HG03571 (cell line): ENCODE data around the gene CMA1.
"Not testable (repeated sequence)": the region's sequence is repeated elsewhere in the genome, so short reads cannot be mapped to it uniquely, and the experiment has no call there.

Source experiments
- ATAC-seq: cut with Tn5 transposase; IDR thresholded peaks from one replicate; pipeline ENCODE4 v1.9.1; 2021; ENCODE audit not compliant: unreplicated experiment

CMA1 gene, protein sequence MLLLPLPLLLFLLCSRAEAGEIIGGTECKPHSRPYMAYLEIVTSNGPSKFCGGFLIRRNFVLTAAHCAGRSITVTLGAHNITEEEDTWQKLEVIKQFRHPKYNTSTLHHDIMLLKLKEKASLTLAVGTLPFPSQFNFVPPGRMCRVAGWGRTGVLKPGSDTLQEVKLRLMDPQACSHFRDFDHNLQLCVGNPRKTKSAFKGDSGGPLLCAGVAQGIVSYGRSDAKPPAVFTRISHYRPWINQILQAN

DNA sequence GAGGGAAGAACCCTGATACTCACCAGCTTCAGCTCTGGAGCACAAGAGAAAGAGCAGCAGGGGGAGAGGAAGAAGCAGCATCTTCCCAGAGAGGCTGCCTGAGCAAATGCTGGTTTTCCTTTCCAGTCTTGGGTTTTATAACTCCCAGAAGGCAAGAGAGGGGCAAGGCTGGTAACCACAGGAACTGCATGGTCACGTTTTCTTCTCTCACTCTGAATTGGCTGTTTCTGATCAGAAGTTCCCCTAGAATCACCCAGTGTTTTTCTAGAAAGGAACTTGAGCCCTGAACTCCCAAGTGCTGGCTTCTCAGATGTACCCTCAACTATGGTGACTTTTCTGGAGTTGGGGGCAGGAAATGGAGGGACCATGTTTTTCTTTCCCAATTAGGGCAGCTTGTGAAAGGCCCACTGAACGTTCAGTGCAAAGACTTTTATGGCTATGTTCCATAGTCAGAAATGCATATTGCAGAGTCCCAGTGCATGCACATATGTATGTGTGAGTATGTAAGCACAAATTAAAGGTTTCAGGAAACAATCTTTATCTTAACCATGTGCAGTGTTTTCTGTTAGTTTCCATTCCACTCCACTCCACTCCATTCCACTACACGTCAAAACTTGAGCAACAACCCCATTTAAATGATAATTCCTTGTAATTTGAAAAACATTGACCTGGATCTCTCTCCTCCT lies at the start of gene CMA1:
Gene CMA1 (minus strand): TSS at position 111 of the 686 bp plus-strand sequence. CDS start 30 bp downstream, at position 81.
- ATAC-seq: no peak

DNA sequence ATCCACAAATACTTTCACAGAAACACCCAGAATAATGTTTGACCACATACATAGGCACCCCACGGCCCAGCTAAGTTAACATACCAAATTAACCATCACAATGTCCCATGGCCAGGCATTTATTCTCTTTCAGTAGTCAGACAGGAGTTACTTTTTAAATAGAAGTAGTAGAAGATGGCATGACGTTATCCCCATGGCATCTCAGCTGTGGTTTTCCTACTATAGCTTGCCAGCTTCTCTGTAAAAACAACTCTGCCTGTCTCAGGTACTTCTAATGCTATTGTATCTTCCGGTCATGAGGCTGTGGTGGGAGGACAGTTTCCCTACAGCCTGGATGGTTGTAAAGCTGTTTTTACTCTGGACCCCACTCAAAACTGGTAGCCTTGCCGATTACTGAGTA lies 48.7 kb upstream of the CMA1 start:
- ATAC-seq: no peak

DNA sequence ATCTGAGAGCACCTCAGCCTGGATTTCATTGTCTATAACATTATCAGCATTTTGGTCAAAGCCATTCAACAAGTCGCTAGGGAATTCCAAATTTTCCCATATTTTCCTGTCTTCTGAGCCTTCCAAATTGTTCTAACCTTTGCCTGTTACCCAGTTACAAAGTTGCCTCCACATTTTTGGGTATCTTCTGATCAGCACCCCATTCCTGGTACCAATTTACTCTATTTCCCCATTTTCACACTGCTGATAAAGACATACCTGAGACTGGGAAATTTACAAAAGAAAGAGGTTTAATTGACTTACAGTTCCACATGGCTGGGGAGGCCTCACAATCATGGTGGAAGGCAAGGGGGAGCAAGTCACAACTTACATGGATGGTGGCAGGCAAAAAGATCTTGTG lies 41.0 kb upstream of the CMA1 start:
- ATAC-seq: not testable (repeated sequence)

DNA sequence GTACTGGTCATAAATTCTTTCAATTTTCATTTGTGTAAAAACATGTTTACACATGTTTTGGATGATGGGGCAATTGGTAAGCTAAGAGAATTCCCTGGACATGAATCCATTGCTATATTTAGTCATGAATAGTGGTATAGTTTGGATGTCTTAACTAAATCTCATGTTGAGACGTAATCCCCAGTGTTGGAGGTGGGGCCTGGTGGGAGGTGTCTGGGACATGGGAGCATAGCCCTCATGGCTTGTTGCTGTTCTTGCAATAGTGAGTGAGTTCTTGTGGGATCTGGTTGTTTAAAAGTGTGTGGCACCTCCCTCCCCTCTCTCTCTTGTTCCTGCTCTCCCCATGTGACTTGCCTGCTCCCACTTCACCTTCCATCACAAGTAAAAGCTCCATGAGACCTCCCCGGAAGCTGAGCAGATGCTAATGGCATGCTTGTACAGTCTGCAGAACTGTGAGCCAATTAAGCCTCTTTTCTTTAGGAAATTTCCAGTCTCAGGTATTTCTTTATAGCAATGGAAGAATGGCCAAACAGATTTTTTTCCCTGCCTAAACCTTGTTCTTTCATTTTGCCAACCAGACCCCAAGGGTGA lies 34.4 kb upstream of the CMA1 start:
- ATAC-seq: no peak

DNA sequence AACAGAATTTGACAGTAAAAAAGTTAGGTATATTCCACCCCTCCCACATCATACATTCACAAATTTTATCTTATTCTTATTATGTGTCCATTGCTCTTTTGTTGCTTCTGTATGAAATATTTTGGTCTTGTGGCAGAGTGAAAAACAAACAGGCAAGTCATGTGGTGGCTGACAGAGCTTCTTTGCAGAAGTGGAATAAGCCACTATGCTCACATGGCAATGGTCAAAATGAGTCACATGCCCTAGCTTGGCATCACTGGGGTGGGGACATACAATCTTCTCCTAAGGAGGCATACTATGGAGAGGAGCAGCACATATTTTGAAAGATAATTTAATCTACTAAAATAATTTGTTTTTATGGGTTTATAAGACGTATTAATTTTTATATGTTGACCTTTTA lies 27.7 kb upstream of the CMA1 start:
- ATAC-seq: no peak

DNA sequence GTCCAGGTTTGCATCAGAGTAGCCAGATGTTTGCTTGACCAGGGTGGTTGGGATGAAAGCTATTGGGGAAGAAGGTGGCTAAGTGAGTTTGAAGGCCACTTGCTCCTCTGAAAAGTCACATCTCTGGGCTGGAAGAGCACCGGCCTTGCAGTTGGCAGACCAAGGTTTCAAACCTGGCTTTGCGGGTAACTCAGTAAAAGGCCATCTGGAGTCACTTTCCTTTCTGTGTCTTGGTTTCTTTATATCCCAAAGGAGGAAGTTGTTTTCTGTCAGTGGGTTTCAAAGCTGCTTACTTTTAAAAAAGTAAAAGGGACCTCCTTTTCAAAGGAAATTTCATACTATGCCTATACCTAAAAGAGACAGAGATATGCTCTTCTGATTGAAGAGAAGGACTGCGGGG lies 26.2 kb upstream of the CMA1 start:
- ATAC-seq: no peak

DNA sequence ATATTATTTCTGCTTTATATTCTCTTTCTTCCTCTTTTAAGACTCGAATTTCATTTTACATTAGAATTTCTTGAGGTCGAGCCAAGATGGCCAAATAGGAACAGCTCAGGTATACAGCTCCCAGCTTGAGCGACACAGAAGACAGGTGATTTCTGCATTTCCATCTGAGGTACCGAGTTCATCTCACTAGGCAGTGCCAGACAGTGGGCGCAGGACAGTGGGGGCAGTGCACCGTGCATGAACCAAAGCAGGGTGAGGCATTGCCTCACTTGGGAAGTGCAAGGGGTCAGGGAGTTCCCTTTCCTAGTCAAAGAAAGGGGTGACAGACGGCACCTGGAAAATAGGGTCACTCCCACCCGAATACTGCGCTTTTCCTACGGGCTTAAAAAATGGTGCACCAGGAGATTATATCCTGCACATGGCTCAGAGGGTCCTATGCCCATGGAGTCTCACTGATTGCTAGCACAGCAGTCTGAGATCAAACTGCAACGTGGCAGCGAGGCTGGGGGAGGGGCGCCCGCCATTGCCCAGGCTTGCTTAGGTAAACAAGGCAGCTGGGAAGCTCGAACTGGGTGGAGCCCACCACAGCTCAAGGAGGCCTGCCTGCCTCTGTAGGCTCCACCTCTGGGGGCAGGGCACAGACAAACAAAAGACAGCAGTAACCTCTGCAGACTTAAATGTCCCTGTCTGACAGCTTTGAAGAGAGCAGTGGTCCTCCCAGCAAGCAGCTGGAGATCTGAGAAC lies 18.0 kb upstream of the CMA1 start:
- ATAC-seq: not testable (repeated sequence)

DNA sequence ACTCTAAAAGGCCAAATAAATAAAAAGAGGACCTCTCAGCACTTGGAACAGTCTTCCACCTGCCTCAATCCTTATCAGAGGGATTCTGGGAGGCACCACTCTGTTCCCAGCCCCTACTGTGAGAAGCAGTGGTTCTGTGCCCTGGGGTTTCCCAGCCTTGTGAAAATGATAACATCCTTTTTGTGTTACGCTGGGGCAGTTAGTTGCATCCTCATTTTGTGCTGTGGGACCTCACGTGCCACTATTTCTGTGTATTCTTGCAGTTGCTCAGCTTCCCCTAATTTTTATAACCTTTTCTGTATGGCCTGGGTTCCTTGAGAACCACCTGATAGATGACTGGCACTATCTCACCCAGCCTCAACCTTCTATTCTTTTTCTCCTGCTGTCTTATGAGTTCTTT lies 10.8 kb upstream of the CMA1 start:
- no peak for ATAC-seq

DNA sequence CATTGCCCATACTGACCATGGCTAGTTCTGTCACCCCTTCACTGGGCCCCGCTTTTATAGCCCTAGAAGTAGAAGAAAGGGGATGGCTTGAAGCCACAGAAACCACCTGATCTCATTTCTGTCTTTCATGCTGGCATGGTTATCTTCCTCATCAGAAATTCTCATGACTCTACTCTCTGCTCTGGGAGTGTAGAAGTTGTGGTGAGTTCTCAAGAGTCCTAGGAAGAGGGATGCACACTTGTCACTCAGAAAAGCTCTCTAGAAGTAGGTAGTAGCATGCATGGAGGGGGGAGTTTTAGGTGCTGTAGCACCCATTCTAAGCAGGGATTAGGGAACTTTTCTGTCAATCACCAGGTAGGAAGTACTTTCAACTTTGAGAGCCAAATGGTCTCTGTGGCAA lies 6.1 kb upstream of the CMA1 start:
- no peak for ATAC-seq

DNA sequence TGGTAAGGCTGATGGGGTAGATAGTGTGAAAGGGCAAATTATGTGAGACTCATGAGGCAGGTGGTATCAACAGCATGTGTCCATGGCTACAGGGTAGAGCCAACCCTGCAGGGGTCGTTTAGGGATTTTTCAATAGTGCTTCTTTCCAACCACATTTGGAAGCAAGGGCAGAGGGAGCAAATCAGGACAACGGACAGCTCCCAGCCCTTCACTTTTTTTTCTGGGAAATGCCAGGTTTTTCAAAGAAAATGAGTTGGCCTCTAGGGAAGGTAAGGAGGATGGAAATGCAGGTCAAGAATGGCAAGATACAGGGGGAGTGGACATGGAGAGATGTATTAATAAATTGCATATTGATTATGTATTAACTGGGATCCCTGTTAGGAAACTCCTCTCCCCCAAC lies 4.9 kb upstream of the CMA1 start:
- no peak for ATAC-seq

DNA sequence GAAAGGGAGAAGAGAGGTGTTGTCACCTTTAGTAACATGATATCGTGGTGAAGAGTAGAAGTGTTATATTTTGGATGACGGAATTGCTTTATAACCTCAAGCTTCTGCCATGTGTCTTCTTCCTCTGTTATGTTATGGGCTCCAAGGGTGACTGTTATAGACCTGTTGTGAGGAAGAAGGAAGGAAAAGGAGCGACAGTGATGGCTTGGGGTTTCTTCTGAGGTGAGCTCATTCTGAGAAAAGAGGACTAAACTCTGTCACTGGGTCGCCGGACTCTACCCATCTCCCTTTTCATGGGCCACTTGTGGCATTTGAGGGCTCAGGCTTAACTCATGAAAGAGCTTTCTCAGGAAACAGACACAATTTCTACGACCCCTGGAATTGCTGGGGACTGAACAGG lies 1.6 kb downstream of the CMA1 start:
- no peak for ATAC-seq

DNA sequence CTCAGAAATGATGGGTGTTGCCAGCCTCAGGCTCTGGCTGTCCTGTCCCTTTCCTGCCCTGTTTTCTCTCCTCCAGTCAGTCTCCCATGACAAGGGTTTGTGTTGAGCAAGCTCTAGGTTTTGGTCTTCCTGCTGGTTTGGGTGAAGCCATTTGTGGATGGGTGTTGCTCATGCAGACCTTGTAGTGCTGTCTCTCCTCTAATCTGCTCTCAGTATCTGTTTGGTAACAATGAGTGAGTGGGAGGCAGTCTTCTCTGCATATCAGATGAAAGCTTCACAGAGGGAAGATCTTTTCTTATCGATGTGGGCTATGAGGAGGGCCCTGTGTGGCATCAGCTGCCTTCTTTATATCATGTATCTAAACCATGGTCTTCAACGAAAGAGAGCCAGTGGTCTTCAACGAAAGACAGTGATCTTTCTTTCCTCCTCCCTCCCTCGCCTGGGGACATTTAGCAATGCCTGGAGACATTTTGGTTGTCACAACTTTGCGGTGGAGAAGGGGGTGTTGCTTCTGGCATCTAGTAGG lies 3.6 kb downstream of the CMA1 start:
- no peak for ATAC-seq

DNA sequence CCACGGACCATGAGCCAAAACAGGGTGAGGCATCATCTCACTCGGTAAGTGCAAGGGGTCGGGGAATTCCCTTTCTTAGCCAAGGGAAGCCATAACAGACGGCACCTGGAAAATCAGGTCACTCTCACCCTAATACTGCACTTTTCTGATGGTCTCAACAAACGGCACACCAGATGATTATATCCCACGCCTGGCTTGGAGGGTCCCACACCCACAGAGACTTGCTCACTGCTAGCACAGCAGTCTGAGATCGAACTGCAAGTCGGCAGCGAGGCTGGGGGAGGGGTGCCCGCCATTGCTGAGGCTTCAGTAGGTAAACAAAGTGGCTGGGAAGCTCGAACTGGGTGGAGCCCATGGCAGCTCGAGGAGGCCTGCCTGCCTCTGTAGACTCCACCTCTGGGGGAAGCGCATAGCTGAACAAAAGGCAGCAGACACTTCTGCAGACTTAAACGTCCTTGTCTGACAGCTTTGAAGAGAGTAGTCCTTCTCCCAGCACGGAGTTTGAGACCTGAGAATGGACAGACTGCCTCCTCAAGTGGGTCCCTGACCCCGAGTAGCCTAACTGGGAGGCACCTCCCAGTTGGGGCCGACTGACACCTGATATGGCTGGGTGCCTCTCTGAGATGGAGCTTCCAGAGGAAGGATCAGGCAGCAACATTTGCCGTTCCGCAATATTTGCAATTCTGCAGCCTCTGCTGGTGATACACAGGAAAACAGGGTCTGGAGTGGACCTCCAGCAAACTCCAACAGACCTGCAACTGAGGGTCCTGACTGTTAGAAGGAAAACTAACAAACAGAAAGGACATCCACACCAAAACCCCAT lies 16.3 kb downstream of the CMA1 start:
- not testable (repeated sequence) for ATAC-seq

DNA sequence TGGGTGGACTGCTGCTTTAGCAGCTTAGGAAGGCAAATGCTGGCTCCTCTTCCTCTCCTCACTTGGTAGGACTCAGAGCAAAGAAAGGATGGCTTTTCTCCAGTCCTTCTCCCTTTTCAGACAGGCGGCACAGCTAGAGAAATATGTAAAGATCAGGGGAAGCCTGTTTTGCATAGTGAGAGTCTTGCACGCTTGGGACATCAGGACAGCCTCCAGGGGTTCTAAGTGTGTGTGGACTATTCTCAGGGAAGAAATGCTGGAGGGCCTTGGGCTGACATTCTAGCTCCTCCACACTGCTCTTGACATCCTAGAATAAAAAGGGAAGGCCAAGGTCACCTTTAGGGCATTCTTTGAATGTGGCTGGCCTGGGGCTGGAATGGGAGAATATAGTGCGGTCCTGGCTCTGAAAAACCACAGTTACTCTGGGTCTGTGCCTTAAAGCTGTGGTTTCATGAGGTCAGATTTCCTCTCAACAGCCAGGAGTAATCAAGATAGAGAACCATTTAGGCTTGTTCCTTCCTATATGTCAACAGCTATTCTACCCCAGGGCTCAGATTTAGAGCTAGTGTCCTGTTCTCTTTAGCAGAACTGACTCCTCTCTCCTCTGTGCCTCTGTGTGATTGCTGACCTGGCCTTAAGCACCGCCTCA lies 24.3 kb downstream of the CMA1 start:
- ATAC-seq: no peak

DNA sequence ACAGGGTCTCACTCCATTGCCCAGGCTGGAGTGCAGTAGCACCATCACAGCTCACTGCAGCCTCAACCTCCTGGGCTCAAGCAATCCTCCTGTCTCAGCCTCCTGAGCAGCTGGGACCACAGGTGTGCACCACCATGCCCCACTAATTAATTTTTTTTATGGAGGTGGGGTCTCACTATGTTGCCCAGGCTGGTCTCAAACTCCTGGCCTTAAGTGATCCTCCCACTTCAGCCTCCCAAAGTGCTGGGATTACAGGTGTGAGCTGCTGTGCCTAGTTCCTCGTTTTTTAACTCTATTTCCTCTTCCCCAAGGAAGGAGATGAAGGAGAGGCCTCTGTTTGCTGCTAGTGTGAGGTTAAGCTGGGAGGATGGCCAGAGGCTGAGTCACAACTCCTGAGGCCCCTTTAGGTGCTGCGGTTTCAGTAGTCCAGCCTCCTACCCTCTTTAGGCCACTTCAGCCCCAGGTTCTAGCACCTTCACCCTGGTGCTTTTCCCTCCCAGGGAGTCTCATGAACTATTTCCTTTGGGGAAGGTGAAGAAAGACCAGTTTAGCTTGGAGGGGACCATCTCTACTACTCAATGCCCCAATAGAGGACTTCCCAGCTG lies 25.3 kb downstream of the CMA1 start:
- ATAC-seq: not testable (repeated sequence)

DNA sequence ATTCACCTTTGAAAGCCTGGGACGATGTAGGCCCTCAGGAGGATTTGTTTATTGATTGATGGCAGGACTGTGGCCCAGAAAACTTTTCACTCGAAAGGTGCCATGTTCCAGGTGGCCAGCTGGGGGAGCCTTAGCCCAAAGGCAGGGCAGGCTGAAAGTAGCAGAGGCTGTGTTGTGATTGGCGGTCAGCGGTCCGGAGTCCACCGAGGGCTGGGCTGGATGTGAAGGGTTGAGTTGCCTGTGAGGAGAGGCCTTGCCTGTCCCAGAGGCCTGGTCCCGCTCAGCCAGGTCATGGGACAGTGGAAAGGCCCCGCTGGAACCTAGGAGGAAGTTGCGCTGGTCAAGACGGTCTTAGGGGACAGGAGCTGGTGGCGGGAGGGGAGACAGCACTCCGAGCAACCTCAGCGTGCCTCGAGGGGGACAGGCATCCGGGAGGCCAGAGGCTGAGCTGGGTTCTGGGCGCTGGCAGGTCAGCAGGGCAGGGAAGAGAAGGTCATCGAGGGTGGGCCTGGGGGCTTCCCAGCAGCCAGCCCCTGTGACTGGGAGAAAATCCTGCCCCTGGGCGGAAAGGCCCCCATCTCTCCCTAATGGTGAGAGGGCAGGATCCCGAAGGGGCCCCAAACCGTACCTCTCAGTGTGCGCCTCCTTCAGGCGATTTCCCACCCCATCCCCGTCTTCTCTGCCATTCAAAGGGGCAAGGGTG lies 26.3 kb downstream of the CMA1 start:
- ATAC-seq: no peak

DNA sequence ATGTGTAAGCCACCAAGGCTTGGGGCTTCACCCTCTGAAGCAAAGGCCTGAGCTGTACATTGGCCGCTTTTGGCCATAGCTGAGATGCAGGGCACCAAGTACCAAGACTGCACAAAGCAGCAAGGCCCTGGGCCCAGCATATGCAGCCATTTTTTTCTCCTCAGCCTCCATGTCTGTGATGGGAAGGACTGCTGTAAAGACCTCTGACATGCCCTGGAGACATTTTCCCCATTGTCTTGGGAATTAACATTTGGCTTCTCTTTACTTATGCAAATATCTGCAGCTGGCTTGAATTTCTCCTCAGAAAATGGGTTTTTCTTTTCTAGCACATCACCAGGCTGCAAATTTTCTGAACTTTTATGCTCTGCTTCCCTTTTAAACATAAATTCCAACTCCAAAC lies 28.1 kb downstream of the CMA1 start:
- ATAC-seq: not testable (repeated sequence)

DNA sequence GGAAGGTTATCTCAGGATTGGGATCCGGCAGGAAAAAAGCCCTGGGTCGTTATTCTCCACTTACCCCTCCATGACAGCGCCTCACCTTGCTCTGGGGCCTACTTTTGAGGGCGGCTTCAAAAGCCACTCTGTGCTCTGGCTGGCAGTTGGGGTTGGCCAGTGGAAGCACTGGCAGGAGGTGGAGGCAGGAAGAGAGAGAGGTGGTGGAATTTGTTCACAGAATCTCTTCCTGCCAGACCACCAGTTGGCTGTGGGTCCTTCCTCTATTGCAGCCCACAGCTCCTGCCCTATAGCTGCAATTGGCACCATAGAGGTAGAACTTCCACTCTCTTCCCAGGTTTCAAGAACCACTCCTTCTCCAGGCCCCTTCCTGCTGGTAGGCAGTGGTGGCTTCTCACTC lies 32.8 kb downstream of the CMA1 start:
- no peak for ATAC-seq

DNA sequence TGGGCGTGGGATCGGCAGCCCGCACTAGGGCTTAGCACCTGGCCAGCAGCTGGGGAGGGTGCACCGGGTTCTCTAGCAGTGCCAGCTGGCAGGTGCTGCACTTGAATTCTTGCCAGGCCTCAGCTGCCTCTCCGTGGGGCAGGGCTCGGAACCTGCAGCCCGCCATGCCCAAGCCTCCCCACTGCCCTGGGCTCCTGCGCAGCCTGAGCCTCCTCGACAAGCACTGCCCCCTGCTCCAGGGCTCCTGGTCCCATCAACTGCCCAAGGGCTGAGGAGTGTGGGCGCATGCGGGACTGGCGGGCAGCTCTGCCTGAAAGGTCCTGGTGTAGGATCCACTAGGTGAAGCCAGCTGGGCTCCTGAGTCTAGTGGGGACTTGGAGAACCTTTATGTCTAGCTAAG lies 34.9 kb downstream of the CMA1 start:
- no peak for ATAC-seq
